GM21528 (cell line): ENCODE data around the gene PDIA5.

Source experiments
- ATAC-seq: cut with Tn5 transposase; IDR thresholded peaks from one replicate; pipeline ENCODE4 v1.9.1; 2021; ENCODE audit warnings: mild to moderate bottlenecking, moderate library complexity; ENCODE audit not compliant: unreplicated experiment, low FRiP score

The PDIA5 gene

GRCh38 chr3:123066896-123067688 is at the start of gene PDIA5:
TSS of gene PDIA5 (plus strand) at chr3:123067025. CDS start at chr3:123067165, 140 bp downstream.
- peak; percentile 84 for ATAC-seq

DNA sequence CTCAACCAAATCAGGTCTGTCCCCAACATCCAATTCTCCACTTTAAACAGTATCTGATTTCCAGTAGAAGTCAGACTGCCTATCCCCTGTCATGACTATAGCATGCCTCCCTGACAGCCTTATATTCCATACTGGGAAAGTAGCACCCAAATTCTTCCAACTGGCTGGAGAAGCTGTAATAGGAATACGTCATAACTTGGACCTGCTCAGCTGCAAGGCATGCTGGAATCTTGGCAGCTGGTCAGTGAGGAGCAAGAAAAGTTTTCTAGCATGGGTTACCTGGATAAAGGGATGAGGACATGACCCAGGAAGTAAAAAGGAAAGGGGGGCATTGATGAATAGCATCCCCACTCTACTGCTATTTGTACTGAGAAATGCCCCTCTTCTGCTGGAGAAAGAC is 48.1 kb upstream of the PDIA5 start:
- ATAC-seq = no peak

DNA sequence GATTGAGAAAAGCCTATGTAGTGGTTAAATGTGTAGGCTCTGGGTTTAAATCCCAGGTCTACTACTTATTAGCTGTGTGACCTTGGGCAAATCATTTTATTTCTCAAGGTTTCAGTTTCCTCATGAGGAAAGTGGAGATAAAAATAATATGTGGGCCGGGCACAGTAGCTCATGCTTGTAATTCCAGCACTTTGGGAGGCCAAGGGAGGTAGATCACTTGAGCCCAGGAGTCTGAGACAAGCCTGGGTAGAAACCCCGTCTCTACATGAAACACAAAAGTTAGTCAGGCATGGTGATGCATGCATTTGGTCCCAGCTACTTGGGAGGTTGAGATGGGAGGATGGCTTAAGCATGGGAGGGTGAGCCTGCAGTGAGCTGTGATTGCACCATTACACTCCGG is 47.7 kb upstream of the PDIA5 start:
- no peak for ATAC-seq

- no peak for ATAC-seq
Observed at GRCh38 chr3:123019591-123019990, 47.2 kb upstream of the PDIA5 start.

- no peak for ATAC-seq
Observed at GRCh38 chr3:123020709-123021108, 46.1 kb upstream of the PDIA5 start.

DNA sequence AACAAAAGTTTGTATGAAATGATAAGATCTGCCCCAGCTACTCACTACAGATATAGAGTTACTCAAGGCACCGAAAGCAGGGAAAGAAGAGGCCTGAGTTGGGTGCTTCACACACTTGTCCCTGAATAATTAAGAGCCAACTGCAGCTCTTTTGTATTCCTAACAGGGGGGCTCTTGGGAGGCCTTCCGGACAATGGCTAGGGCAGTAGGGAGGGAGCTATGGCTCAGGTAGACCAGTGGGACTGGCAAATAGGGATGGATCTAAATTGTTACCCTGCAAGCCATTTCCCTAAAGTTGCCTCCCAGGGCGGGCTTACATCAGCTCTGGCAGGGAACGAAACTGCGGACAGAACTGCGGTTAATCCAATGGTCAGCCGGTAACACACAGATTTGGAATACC is 45.4 kb upstream of the PDIA5 start:
- no peak for ATAC-seq

DNA sequence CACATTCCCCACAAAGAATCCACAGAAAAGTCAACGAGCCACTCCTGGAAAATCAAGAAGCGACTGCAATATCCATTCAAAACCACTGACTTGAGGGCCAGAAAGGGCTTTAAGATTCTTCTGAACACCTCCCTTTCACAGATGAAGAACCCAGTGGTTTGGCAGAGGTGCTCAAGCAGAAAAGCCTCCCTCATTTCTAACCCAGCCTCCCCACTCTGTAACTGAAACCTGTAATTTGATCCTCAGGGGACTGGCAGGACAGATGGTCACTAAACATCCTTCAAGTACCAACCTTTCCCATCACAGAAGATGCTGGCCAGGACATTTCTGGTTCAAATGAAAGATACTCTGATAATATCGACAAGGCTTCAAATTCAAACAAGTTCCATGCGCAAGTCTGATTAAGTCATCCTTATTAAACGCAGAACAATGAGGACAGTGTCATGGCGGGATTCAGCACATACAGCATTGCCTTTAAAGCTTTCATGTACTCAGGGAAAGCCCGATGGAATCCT is 44.8 kb upstream of the PDIA5 start:
- no peak for ATAC-seq

DNA sequence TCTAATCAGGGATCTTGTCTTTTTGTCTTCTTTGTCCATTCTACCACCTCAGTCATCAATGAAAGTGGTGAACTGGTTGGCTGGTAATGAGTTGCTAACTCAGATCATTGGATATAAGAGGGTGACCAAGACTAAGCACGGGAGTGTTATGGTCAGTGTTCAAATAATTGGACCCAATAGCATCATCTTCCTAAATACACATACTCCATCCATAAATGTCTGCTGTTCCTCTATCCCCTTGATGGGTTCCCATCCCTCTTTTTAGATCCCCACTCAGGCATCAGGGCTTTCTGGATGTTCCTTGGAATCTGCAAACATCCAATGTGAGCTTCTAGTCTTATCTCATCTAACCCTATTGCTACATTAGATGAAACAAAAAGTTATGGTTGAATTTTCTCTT is 42.8 kb upstream of the PDIA5 start:
- ATAC-seq = no peak

DNA sequence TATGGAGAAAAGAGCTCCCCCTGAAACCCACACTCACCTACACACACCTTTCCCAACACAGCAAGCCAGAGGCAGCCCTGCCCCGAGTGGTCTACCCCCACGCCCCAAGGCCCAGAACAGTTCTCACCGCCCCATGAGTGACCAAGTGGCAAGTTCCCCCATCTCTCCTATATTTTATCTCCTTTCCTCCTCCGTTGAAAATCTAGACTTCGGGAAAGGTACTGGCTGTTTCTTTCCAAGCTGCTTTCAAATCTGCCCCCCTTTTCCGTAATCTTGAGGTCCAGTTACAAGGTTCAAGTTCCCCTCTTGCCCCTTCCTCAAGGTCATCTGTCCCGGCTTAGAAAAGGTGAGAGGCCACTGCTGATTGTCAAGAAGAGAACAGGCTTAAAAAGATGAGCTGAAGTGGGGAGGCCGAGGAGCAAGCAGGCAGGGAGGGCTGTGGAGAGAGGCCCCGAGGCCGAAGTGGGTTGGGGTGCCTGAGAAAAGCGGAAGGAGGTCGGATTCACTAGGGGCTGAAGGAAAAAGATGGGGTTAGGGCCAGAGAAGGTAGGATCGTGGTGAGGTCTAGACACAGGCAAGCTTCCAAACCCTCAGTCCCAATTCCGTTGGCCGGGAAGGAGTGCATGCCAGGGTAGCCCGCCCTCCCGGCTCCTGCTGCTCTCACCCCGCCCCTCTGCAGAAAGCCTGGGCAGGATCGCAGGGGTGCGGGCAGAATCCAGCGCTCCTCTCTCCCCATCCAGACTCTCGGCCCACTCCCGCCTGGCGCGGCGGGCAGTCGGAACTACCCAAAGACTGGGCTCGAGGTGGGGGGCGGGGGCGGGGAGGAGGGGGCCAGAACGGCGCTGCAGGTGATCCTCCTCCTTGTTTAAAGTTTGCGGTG is 40.9 kb upstream of the PDIA5 start:
- ATAC-seq = no peak

GRCh38 chr3:123026565-123027291 is 40.1 kb upstream of the PDIA5 start:
- no peak for ATAC-seq

DNA sequence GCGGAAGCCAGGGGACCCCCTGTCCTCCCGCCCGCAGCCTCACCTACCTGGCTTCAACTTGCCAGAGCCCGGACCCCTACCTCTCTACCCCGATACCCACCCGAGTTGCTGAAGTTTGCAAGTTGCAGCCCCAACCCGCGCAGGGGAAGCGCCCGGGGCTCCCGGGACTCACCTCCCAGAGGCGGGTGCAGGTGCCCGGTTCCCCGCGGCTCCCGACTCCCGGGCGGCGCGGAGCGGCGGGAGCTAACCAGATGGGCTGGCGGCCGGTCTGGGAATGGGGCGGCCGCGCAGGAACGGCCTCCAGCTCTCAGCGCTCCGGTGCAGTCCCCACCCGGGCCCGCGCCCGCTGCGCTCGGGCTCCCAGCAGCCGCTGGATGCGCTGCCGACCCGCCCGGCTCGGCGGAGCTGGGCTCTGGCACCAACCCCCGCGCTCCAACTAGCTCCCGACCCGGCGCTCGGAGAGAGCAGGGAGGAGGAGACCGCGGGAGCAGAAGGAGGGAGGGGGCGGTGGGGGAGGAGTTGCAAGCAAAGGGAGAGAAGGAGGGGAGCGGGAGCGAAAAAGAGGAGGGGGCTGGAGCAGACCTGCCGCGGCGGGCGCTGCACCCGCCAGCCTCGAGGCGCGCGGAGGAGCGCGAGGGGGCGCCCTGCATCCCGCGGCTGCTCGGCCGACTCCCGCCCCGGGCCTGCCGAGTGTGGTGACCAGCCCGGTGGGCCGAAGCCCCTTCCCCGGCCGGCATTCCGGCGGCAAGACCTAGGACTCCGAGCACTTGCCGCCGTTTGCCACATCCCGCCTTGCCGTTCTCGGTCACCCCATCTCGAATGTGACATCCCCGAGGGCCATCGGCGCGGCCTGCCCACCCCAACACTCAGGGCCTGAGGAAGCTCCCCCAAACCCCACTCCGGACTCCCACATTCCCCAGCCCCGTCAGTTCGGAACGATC is 39.3 kb upstream of the PDIA5 start, which contains the start of gene SEMA5B:
Gene SEMA5B (minus strand): TSS at position 472 of the 941 bp plus-strand sequence. CDS start 66,500 bp downstream, outside the sequence.
- ATAC-seq = no peak

DNA sequence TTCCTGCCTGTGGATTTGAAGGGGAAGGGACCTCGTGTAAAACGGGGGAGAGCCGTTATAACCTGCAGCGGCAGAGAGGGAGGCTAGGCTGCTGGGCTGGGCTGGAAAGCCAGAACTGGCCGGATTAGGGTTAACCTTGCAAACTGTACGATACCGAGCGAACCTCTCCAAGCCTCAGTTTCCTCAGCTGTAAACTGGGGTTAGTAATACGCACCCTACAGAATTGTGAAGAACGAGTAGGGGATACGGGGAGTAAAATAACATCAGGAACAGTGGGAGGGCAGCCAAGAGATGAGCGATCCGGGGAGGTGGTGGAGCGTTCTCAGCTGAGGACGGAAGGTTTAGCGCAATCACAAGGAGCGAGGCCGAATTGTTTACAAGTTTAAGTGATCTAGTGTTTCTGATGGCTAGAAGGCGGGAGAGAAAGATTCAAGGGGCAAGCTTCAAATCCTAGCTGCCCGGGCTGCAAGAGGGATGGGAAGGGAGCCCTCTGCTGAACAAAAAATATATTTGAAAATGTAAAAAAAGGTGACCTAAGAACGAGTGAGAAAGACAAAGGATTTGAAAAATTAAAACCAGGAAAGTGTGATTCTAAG is 38.5 kb upstream of the PDIA5 start:
- ATAC-seq = no peak

DNA sequence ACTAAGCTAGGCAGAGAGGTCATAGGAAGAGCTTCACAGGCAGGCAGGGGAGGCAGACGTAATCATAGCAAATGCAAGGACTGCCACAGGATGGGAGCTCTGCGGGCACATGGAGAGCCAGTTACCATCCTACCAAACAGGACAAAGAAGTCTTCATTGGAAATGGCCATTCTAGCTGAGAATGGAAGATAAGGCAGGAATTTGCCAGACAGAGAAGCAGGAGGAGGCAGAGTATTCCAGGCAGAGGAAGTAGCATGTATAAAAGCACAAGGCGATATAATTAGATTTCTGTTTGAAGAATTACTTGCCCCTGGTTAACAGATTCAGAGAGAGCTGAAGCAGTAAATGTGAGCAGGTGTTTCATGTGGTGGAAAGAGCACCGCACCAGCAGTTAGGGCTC is 35.8 kb upstream of the PDIA5 start:
- ATAC-seq = no peak

DNA sequence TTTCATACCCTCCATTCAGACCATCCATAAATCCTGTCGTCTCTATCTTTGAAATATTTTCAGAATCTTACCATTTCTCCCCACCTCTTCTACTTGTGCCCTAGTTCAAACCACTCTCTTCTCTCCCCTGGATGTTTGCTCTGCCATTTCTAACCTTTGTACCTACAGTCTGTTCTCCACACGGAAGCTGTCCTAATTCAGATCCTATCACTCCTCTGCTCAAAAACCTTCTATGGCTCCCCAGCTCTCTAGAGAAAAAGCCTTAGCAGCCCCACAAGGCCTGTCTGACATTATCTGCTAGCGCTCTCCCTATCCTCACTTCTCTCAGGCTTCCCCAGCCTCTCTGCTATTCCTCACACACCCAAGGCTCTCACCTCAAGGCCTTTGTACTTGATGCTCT is 34.8 kb upstream of the PDIA5 start:
- no peak for ATAC-seq

DNA sequence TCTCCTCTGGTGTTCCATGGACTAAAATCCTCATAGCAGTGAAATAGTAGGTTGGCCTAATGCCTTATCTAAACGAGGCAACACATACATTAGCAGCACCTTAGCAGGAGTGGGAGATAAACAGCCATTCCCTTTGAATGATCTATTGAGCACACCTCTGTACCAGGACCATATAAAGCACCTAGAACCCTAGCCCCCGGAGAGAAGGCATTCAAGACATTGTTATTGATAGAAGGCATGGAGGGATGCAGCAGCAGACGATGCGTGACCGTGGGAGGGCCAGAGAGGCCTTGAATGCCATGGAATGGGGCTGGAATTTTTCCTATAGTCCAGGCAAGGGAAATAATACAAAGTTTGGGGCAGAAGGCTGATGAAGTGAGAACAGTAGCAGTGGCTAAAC is 32.7 kb upstream of the PDIA5 start:
- ATAC-seq = no peak

DNA sequence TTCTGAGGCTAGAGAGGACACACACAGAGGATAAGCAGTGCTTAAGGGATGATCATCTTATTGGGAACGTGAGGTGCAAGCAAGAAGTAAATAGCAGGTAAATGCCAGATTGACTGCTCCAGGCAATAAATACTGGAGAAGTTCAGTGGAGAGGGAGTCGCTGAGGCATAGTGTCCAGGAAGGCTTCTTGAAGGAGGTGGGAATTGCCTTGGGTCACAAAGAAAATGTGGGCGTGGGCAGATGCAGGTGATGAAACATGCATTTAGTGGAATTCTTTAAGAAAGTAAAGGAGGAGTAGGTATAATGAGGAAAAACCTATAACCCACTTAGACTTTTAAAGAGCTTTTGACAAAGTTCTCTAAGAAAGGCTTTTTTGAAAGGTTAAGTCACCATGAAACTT is 31.8 kb upstream of the PDIA5 start:
- ATAC-seq = no peak

GRCh38 chr3:123036352-123037014 is 30.3 kb upstream of the PDIA5 start:
- ATAC-seq = no peak

- no peak for ATAC-seq
Observed at GRCh38 chr3:123037015-123037375, 29.8 kb upstream of the PDIA5 start.

- ATAC-seq = no peak
Observed at GRCh38 chr3:123038751-123039150, 28.1 kb upstream of the PDIA5 start.
